GM12878 (cell line): ENCODE measurements around the gene SFT2D1. TPM values are rescaled to one million over a fixed set of nuclear protein-coding genes. Genes with fewer than 3 reads are reported as not detected.

Experiments used
- BCL3 ChIP-seq: IDR thresholded peaks from 2 replicates; pipeline ENCODE4 v1.6.1; 2011; ENCODE audit warnings: borderline replicate concordance, low read depth, mild to moderate bottlenecking, moderate library complexity, low read length; ENCODE audit not compliant: insufficient read depth, poor library complexity, severe bottlenecking
- CBFB ChIP-seq: IDR thresholded peaks from 2 replicates; pipeline ENCODE4 v1.6.1; 2016; ENCODE audit warnings: antibody characterized with exemption, low read depth
- CHD1 ChIP-seq: IDR thresholded peaks from 2 replicates; pipeline ENCODE4 v1.6.1; 2012; ENCODE audit warnings: low read depth, low read length, improper control_type of control experiment
- CREB1 ChIP-seq: IDR thresholded peaks from 2 replicates; pipeline ENCODE4 v1.6.1; 2012; ENCODE audit warnings: low read depth, mild to moderate bottlenecking, inconsistent platforms
- DPF2 ChIP-seq: fragments of 450-650 bp; IDR thresholded peaks from 2 replicates; pipeline ENCODE4 v1.6.1; 2017; ENCODE audit warnings: mild to moderate bottlenecking
- EGR1 ChIP-seq, 2 experiments: IDR thresholded peaks; 1 replicate in 1 of 2; 2 replicates in 1 of 2; pipeline ENCODE4 v1.6.1; 2011 to 2012; ENCODE audit warnings: low read depth in 2 of 2, low read length in 2 of 2, borderline replicate concordance in 1 of 2, mild to moderate bottlenecking in 1 of 2, moderate library complexity in 1 of 2
- EZH2 ChIP-seq: IDR thresholded peaks from 2 replicates; pipeline ENCODE4 v1.6.1; 2012; ENCODE audit warnings: low read depth, mild to moderate bottlenecking, control low read depth, inconsistent platforms, low read length, borderline replicate concordance; ENCODE audit not compliant: control insufficient read depth
- HCFC1 ChIP-seq: fragments of 150-350 bp; IDR thresholded peaks from 2 replicates; pipeline ENCODE4 v1.6.1; 2014; ENCODE audit warnings: low read length
- IKZF2 ChIP-seq, 2 experiments: fragments of 450-650 bp; IDR thresholded peaks; 2 replicates each; pipeline ENCODE4 v1.6.1; 2017; ENCODE audit warnings: mild to moderate bottlenecking in 2 of 2, moderate library complexity in 2 of 2
- LARP7 ChIP-seq: fragments of 450-650 bp; IDR thresholded peaks from 2 replicates; pipeline ENCODE4 v1.6.1; 2017; ENCODE audit warnings: mild to moderate bottlenecking
- MLLT1 ChIP-seq: fragments of 450-650 bp; IDR thresholded peaks from 2 replicates; pipeline ENCODE4 v1.6.1; 2016; ENCODE audit warnings: mild to moderate bottlenecking
- MXI1 ChIP-seq: fragments of 150-350 bp; IDR thresholded peaks from 2 replicates; pipeline ENCODE4 v1.6.1; 2011; ENCODE audit warnings: low read depth, mild to moderate bottlenecking, inconsistent platforms, low read length, improper control_type of control experiment
- NR2F1 ChIP-seq: fragments of 450-650 bp; conservative IDR thresholded peaks from 2 replicates; pipeline ENCODE4 v1.6.1; 2017; ENCODE audit warnings: mild to moderate bottlenecking
- PML ChIP-seq: IDR thresholded peaks from 2 replicates; pipeline ENCODE4 v1.6.1; 2012; ENCODE audit warnings: low read length, inconsistent platforms
- SMAD5 ChIP-seq: IDR thresholded peaks from 2 replicates; pipeline ENCODE4 v1.6.1; 2016; ENCODE audit warnings: antibody characterized with exemption, low read depth
- TAF1 ChIP-seq: IDR thresholded peaks from 2 replicates; pipeline ENCODE4 v1.6.1; 2011; ENCODE audit warnings: mild to moderate bottlenecking, low read depth, low read length, borderline replicate concordance
- TCF12 ChIP-seq: IDR thresholded peaks from 2 replicates; pipeline ENCODE4 v1.6.1; 2011; ENCODE audit warnings: low read depth, mild to moderate bottlenecking, low read length
- ZBTB11 ChIP-seq: fragments of 450-650 bp; formaldehyde crosslinking; IDR thresholded peaks from 2 replicates; pipeline ENCODE4 v1.5.0; 2022; ENCODE audit warnings: mild to moderate bottlenecking, missing genetic modification characterization
- ZNF24 ChIP-seq: fragments of 450-650 bp; IDR thresholded peaks from 2 replicates; pipeline ENCODE4 v1.6.1; 2017; ENCODE audit warnings: antibody characterized with exemption, mild to moderate bottlenecking
- ZSCAN29 ChIP-seq: fragments of 450-650 bp; IDR thresholded peaks from 2 replicates; pipeline ENCODE4 v1.6.1; 2017; ENCODE audit warnings: mild to moderate bottlenecking, moderate library complexity
- polyA plus RNA-seq, 11 experiments: library from polyadenylated mRNA; depleted of rRNA in 4 of 11; unstranded in 6 of 11; stranded (reverse) in 5 of 11; fragments of >200 nt; fragmentation: Nextera tagmentation in 4 of 11; fragmentation: Illumina TruSeq in 1 of 11; extraction: Ambion mirVana in 4 of 11; extraction: Trizol in 1 of 11; gene quantifications; 1 replicate in 1 of 11; 2 replicates in 10 of 11; pipeline versions ENCODE4 v1.2.1 to v1.2.3, GENCODE V29; 2011 to 2016; ENCODE audit warnings: inconsistent platforms in 2 of 11, missing spikeins in 2 of 11, low read depth in 1 of 11
- total RNA-seq, 4 experiments: library from RNA; depleted of rRNA in 3 of 4; stranded (reverse); fragments of >200 nt in 3 of 4; fragmentation: Illumina TruSeq in 1 of 4; extraction: Trizol in 1 of 4; gene quantifications; 2 replicates each; pipeline versions ENCODE4 v1.2.1 to v1.2.3, GENCODE V29; 2013 to 2021
- TF ChIP-seq, protein P1 (sequence below): fragments of 450-650 bp; IDR thresholded peaks from 2 replicates; pipeline ENCODE4 v1.6.1; 2017; ENCODE audit warnings: low read depth, mild to moderate bottlenecking, moderate library complexity
- TF ChIP-seq, protein P2 (sequence below): IDR thresholded peaks from 2 replicates; pipeline ENCODE4 v1.6.1; 2011; ENCODE audit warnings: low read depth, mild to moderate bottlenecking, low read length, moderate library complexity, borderline replicate concordance; ENCODE audit errors: extremely low read depth

SFT2D1 gene
- total and polyA plus RNA-seq, 10 of the 15 experiments (the other 5 are each of a cell fraction or from before 2014, with no cell fraction given), result 69.5 to 281 (median 124) TPM

DNA sequence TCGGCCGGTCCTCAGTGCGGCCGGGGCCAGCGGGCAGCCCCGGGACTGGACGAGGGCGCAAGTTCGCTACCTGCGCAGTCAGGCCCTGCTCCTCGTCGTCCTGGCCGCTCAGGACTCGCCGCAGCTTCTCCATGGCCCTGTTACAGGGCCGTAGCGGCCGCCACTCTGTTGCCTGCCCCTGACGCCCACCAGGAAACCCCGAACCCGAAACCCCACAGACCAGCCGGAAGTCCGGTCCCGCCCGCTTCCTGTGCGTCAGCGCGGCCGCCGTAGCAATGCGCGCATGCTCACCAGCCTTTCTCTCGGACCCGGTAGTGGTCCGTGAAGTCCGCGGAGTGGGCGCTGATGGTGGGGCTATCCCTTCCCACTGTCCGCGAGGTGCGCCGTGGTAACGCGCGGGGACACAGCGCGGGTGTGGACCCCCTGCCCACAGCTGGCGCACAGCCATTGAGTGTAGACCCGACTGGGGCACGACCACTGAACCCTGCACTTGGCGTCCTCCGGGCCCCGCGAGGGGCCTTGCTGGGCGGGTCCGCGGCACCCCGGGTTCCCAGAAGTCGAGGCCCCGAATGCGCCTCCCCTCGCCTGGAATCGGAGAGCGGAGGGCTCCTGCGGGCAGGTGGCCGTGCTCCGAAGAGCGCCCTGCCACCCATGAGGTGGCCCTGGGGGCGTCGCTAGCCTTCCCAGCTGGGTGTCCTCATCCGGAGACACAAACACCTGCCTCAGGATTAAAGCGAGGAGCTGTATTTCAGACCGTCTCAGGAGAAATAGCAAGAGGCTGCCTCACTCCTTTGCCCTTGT, at the start of gene SFT2D1 (continued):
- TF ChIP-seq MLLT1 (peak; percentile 54), TAF1 (peak; percentile 93), CHD1 (no peak), SMAD5 (peak; percentile 91), LARP7 (peak; percentile 85), ZSCAN29 (0 out of 2 replicates have a peak, but pooled peaks have one; percentile 25), PML (peak; percentile 94), ZBTB11 (no peak), EZH2 (no peak), HCFC1 (peak; percentile 26; the same call in 1 of the 2 replicates), CREB1 (peak; percentile 92), NR2F1 (peak; percentile 61; the same call in 1 of the 2 replicates), CBFB (peak; percentile 82; the same call in 1 of the 2 replicates), DPF2 (peak; percentile 96), ZNF24 (no peak), IKZF2 (IDR thresholded peaks at IDR 0.05) (peak; percentile 6 to 45; a peak in 2 of 4 replicates), MXI1 (no peak; the same call in 1 of the 2 replicates), EGR1 (IDR thresholded peaks at IDR 0.05; ENCODE audit: borderline replicate concordance in 1 of 2, low read depth in 2 of 2, low read length in 2 of 2) (peak in 1 of 2 experiments; percentile 89; a peak in 2 of 3 replicates), BCL3 (peak; percentile 13), TCF12 (peak; percentile 70; the same call in 1 of the 2 replicates)
- TF ChIP-seq, protein P1, sequence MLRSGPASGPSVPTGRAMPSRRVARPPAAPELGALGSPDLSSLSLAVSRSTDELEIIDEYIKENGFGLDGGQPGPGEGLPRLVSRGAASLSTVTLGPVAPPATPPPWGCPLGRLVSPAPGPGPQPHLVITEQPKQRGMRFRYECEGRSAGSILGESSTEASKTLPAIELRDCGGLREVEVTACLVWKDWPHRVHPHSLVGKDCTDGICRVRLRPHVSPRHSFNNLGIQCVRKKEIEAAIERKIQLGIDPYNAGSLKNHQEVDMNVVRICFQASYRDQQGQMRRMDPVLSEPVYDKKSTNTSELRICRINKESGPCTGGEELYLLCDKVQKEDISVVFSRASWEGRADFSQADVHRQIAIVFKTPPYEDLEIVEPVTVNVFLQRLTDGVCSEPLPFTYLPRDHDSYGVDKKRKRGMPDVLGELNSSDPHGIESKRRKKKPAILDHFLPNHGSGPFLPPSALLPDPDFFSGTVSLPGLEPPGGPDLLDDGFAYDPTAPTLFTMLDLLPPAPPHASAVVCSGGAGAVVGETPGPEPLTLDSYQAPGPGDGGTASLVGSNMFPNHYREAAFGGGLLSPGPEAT, result 0 out of 2 replicates have a peak, but pooled peaks have one; percentile 36
- TF ChIP-seq, protein P2, sequence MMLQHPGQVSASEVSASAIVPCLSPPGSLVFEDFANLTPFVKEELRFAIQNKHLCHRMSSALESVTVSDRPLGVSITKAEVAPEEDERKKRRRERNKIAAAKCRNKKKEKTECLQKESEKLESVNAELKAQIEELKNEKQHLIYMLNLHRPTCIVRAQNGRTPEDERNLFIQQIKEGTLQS, result no peak
